ENCODE measurements around the gene CCDC85C.

CCDC85C gene

GRCh38 chr14:99556134-99556791 is 47.7 kb downstream of the CCDC85C start:
- no peak for DNase-seq
- Mint-ChIP-seq H3K4me3 (no peak overlapping the region), H3K4me1 (ENCODE audit: low read depth) (peaks cover under 1% of the 10 kb centered on the region), H3K36me3 (ENCODE audit: low read depth) (no peaks in the 10 kb centered on the region), H3K27ac (no peak overlapping the region), H3K9me3 (no peaks in the 10 kb centered on the region), H3K27me3 (no peaks in the 10 kb centered on the region)

- H3K9me3 Mint-ChIP-seq: no peaks in the 10 kb centered on the region
- DNase-seq: no peak
- H3K4me3 Mint-ChIP-seq: no peak overlapping the region
- no peak overlapping the region for H3K27ac Mint-ChIP-seq
- no peaks in the 10 kb centered on the region for H3K36me3 Mint-ChIP-seq (ENCODE audit: low read depth)
- peaks cover 2% of the 10 kb centered on the region for H3K4me1 Mint-ChIP-seq (ENCODE audit: low read depth)
- no peaks in the 10 kb centered on the region for H3K27me3 Mint-ChIP-seq
Observed at GRCh38 chr14:99554757-99555531, 49.1 kb downstream of the CCDC85C start.

- DNase-seq: no peak
- H3K36me3 Mint-ChIP-seq (ENCODE audit: low read depth): no peaks in the 10 kb centered on the region
- H3K27ac Mint-ChIP-seq: no peak overlapping the region
- no peaks in the 10 kb centered on the region for H3K27me3 Mint-ChIP-seq
- H3K4me1 Mint-ChIP-seq (ENCODE audit: low read depth): peaks cover 2% of the 10 kb centered on the region
- H3K4me3 Mint-ChIP-seq: no peak overlapping the region
- no peaks in the 10 kb centered on the region for H3K9me3 Mint-ChIP-seq
Observed at GRCh38 chr14:99554184-99554583, 49.8 kb downstream of the CCDC85C start.

GRCh38 chr14:99552572-99553216 is 51.3 kb downstream of the CCDC85C start:
- Mint-ChIP-seq H3K36me3 (ENCODE audit: low read depth) (no peaks in the 10 kb centered on the region), H3K27ac (no peak overlapping the region)
- DNase-seq: no peak

DNA sequence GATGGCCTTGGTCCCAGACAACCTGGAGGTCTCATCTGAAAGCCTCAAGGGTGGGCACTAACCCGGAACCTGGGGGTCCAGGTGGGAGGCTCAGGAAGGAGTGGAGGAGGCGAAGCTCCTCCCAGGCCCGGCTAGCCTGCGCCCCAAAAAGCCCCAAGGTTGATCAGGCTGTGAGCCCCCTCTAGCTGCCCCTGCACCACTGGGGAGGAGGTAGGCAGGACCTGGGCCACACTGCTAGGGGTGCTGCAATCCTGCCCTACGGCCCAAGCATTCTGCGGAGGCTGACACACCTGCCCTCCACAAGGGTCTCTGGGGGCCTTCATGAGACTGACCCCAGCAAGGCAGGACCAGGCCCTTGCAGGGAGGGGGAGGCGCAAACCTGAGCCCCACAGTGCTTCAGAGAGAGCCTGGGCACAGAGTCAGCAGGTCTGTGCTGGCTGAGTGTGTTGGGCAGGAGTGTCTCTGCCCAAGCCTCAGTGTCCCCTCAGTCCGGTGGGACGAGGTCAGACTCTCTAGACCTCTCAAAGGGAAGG is 51.9 kb downstream of the CCDC85C start:
- Mint-ChIP-seq H3K4me1 (ENCODE audit: low read depth) (peaks cover 2% of the 10 kb centered on the region), H3K27ac (no peak overlapping the region), H3K4me3 (no peak overlapping the region), H3K9me3 (no peaks in the 10 kb centered on the region), H3K27me3 (no peaks in the 10 kb centered on the region), H3K36me3 (ENCODE audit: low read depth) (no peaks in the 10 kb centered on the region)
- no peak for DNase-seq

More at GRCh38 chr14:99552572-99553216, 51.3 kb downstream of the CCDC85C start:
- Mint-ChIP-seq H3K27me3 (no peaks in the 10 kb centered on the region), H3K4me3 (no peak overlapping the region), H3K4me1 (ENCODE audit: low read depth) (peaks cover 2% of the 10 kb centered on the region), H3K9me3 (no peaks in the 10 kb centered on the region)

GRCh38 chr14:99551034-99551922 is 52.7 kb downstream of the CCDC85C start:
- Mint-ChIP-seq H3K9me3 (no peaks in the 10 kb centered on the region), H3K27ac (no peak overlapping the region), H3K27me3 (no peaks in the 10 kb centered on the region), H3K4me3 (no peak overlapping the region), H3K4me1 (ENCODE audit: low read depth) (peaks cover 2% of the 10 kb centered on the region), H3K36me3 (ENCODE audit: low read depth) (no peaks in the 10 kb centered on the region)
- DNase-seq: no peak

DNA sequence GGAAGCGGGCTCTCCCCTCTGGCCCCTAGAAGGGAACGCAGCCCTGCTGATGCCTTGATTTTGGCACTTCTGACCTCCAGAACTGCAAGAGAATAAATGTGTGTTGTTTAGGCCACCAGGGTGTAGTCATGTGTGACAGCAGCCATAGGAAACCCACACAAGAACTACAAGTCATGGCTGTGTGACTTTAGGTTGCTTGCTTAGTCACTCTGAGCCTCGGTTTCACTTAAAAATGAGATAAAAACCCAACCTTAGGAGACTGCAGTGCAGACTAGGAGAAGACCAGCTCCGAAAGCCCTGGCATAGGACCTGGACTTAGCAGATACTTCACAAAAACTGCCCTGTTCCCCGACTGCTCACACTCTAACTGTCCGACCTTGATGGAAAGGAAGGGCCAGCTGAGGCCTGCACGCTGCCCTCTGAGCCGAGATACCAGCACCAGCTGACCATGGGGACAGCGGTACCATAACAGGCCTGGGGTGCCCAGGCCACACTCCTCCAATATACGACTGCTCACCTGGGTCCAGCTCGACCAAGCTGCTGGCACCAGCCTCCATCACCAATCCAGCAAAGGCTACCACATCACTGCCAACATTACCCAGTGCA is 53.5 kb downstream of the CCDC85C start:
- H3K27ac Mint-ChIP-seq: no peak overlapping the region
- H3K4me3 Mint-ChIP-seq: no peak overlapping the region
- H3K27me3 Mint-ChIP-seq: no peaks in the 10 kb centered on the region
- DNase-seq: no peak
- no peaks in the 10 kb centered on the region for H3K9me3 Mint-ChIP-seq
- H3K4me1 Mint-ChIP-seq (ENCODE audit: low read depth): peaks cover 2% of the 10 kb centered on the region
- H3K36me3 Mint-ChIP-seq (ENCODE audit: low read depth): no peaks in the 10 kb centered on the region

DNA sequence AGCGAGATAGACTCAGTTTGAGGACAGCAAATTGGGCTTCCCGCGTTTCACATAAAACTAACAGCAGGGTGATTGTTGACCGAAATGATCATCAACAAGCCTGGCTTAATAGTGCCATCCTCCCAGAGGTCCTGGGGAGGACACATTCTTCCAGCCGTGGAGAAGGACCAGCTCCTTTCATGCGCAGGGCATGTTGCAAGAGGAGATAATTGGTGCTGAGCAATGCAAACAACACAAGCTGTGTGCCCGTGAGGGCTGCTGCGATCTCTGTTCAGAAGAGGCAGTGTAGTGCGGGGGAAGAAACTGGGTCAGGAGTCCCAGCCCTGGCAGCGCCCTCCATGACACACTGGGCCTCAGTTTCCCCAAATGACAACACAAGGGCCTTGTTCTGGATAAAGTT is 54.3 kb downstream of the CCDC85C start:
- Mint-ChIP-seq H3K4me1 (ENCODE audit: low read depth) (peaks cover 2% of the 10 kb centered on the region), H3K27ac (no peak overlapping the region), H3K9me3 (no peaks in the 10 kb centered on the region), H3K27me3 (no peaks in the 10 kb centered on the region), H3K36me3 (ENCODE audit: low read depth) (no peaks in the 10 kb centered on the region), H3K4me3 (no peak overlapping the region)
- DNase-seq: no peak

DNA sequence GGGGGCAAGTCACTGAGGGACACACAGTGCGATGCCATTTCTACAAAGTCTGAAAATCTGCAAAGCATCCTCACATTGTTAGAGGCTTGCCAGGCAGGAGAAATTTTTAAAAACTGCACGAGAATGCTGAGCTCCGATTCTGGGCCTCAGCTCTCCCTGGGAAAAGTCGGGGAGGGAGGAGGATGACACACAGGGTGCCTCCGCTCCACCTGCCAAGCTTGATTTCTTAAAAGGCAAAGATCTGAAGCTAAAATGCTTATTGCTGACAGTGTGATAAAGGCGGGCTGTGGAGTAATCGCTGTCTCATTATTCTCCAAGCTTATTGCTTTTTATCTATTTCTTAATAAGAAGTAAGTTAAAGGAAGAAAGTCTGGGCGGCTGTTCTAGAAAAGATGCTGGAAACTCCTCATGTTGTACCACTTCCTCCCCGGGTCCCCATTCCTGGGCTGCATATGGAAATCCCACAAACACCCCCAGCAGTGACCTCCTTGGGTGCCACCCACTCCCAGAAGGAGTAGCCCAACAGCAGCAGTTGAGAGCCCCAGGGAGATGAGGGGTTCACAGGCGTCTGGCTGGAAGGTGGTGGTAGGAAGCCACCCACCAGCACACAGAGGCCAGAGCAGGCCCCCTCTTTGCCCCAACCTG is 55.0 kb downstream of the CCDC85C start:
- H3K4me3 Mint-ChIP-seq: no peak overlapping the region
- H3K36me3 Mint-ChIP-seq (ENCODE audit: low read depth): no peaks in the 10 kb centered on the region
- H3K4me1 Mint-ChIP-seq (ENCODE audit: low read depth): peaks cover 2% of the 10 kb centered on the region
- no peak overlapping the region for H3K27ac Mint-ChIP-seq
- no peaks in the 10 kb centered on the region for H3K27me3 Mint-ChIP-seq
- DNase-seq: no peak
- H3K9me3 Mint-ChIP-seq: no peaks in the 10 kb centered on the region

DNA sequence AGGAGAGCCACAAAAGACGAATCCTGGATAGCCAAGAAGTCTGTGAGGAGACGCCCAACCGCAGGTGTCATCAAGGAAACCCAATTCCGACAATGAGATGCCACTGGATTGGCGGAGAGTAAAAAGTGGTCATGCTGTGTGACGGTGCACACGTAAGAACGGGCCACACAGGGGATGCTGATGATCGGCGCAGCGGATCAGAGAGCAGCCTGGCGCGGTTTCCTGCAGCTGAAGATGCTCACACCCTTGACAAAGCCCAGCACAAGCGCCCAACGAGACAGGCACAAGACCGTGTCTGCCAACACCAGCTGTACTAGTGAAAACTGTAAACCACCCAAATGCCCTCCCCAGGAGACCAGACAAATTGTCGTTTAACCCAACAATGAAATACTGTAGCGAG is 55.8 kb downstream of the CCDC85C start:
- Mint-ChIP-seq H3K4me1 (ENCODE audit: low read depth) (peaks cover 2% of the 10 kb centered on the region), H3K4me3 (no peak overlapping the region), H3K27me3 (no peaks in the 10 kb centered on the region), H3K9me3 (no peaks in the 10 kb centered on the region), H3K36me3 (ENCODE audit: low read depth) (no peaks in the 10 kb centered on the region), H3K27ac (no peak overlapping the region)
- no peak for DNase-seq

DNA sequence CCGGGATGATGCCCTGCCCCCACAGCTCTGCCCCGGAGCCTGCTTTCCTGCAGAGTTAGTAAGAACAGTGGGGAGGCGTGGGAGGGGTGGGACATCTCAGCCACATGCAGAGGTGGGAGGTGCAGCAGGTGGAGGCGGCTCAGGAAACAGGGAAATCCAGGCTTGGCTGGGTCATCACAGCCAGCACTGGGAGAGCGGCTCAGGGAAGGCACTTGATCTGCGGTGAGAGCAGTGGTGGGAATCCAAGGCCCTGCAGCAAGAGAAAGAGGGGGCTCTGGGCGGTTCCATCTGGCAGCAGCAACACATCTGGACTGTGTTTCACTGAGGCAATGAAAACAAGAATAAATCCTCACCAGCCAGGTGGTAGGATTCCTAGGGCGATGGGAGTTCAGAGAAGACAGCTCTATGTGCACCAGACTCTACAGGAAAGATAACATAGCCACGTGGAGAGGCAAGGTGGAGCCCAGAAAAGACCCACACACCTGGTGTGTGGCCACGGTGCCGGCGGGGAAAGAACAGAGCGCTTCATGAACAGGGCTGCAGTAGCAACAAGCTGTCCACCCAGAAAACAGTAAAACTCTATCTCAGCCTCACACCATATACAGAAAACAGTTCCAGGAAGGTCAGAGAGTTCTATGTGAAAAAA is 57.6 kb downstream of the CCDC85C start:
- no peak for DNase-seq
- H3K36me3 Mint-ChIP-seq (ENCODE audit: low read depth): no peaks in the 10 kb centered on the region
- no peak overlapping the region for H3K4me3 Mint-ChIP-seq
- H3K9me3 Mint-ChIP-seq: no peaks in the 10 kb centered on the region
- no peaks in the 10 kb centered on the region for H3K27me3 Mint-ChIP-seq
- peaks cover 7% of the 10 kb centered on the region for H3K4me1 Mint-ChIP-seq (ENCODE audit: low read depth)
- H3K27ac Mint-ChIP-seq: no peak overlapping the region

DNA sequence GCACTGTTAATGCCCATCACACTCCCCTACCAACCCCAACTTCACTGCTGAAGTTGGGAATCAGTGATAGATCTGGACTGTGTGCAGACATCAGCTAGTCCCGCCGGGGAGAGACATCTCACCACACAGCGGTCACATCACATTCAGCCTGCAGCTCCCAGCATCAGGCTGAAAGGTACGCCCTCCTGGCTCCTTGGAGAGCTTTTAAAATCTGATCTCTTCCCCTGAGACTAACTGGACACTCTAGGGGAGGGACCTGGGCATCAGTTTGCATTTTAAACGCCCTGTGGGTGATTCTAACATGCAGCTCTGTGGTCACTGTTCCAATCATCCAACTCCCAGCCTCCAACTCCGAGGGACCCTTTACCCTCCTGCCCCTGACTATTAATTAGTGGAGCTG is 58.4 kb downstream of the CCDC85C start:
- Mint-ChIP-seq H3K4me1 (ENCODE audit: low read depth) (peaks cover 6% of the 10 kb centered on the region), H3K9me3 (no peaks in the 10 kb centered on the region), H3K4me3 (no peak overlapping the region), H3K36me3 (ENCODE audit: low read depth) (no peaks in the 10 kb centered on the region), H3K27ac (no peak overlapping the region), H3K27me3 (no peaks in the 10 kb centered on the region)
- DNase-seq: no peak

GRCh38 chr14:99544991-99545390 is 59.0 kb downstream of the CCDC85C start:
- H3K27ac Mint-ChIP-seq: no peak overlapping the region

More at GRCh38 chr14:99544991-99545390, 59.0 kb downstream of the CCDC85C start:
- H3K27me3 Mint-ChIP-seq: no peaks in the 10 kb centered on the region
- peaks cover 6% of the 10 kb centered on the region for H3K4me1 Mint-ChIP-seq (ENCODE audit: low read depth)
- H3K36me3 Mint-ChIP-seq (ENCODE audit: low read depth): no peaks in the 10 kb centered on the region
- H3K9me3 Mint-ChIP-seq: no peaks in the 10 kb centered on the region
- H3K4me3 Mint-ChIP-seq: no peak overlapping the region
- no peak for DNase-seq
